GM12878 (cell line): Measurements from ENCODE around the gene EVI5L. TPM values are rescaled to one million over a fixed set of nuclear protein-coding genes. Genes with fewer than 3 reads are reported as not detected.

Experiments used
- ATAC-seq: fragments of 200-7000 bp; cut with Tn5 transposase; 3 replicates; pipeline ENCODE4 v1.9.1; 2020; ENCODE audit warnings: mild to moderate bottlenecking, moderate library complexity
- BruUV-seq: library from RNA; stranded (reverse); fragments of 400-500 nt; replicated peaks from 2 replicates; lab custom pipeline; 2021; lab: Mats Ljungman, UMichigan
- CTCF ChIA-PET: fragments of 300-600 bp; sonication (Branson Sonifier 250); formaldehyde crosslinking; extraction: SDS; loops from one replicate; lab custom pipeline; 2021; ENCODE audit warnings: inconsistent platforms; lab: Yijun Ruan, JAX
- POLR2A ChIA-PET: fragments of 350-600 bp; formaldehyde crosslinking; extraction: SDS; loops from one replicate; lab custom pipeline; 2021; ENCODE audit warnings: inconsistent platforms; lab: Charles Lee
- RAD21 ChIA-PET: fragments of 300-600 bp; sonication (Branson Sonifier 250); formaldehyde crosslinking; loops from one replicate; lab custom pipeline; 2023; ENCODE audit warnings: antibody characterized with exemption; ENCODE audit not compliant: unreplicated experiment; lab: Charles Lee
- SMC1A ChIA-PET: fragments of 300-600 bp; sonication (Branson Sonifier 250); formaldehyde crosslinking; loops from one replicate; lab custom pipeline; 2023; ENCODE audit not compliant: unreplicated experiment, uncharacterized antibody; lab: Charles Lee
- DNase-seq: peaks from one replicate; pipeline ENCODE4 v3.0.0-alpha.2; 2011; ENCODE audit warnings: low read depth, low spot score
- FAIRE-seq: peaks from 3 replicates; lab custom pipeline; 2011; peaks lifted over from hg19 to GRCh38; lab: Jason Lieb, UNC
- H2AFZ ChIP-seq: 2 replicates; pipeline ENCODE4 v1.6.0; 2011; ENCODE audit warnings: low read depth, low read length, control low read depth; ENCODE audit not compliant: control insufficient read depth
- H3K27ac ChIP-seq: 2 replicates; pipeline ENCODE4 v1.5.1; 2011; ENCODE audit warnings: control low read depth; ENCODE audit not compliant: control insufficient read depth, insufficient read depth
- H3K27me3 ChIP-seq, 2 experiments: replicated peaks in 1 of 2; 2 replicates each; pipeline versions ENCODE4 v1.6.0 to v1.6.1; 2011; ENCODE audit warnings: low read length in 1 of 2; ENCODE audit not compliant: control insufficient read depth in 2 of 2, insufficient read depth in 2 of 2
- H3K36me3 ChIP-seq, 2 experiments: 2 replicates each; pipeline ENCODE4 v1.5.1; 2011; ENCODE audit warnings: low read length in 1 of 2; ENCODE audit not compliant: control insufficient read depth in 2 of 2, insufficient read depth in 2 of 2
- H3K4me1 ChIP-seq: 2 replicates; pipeline ENCODE4 v1.6.1; 2011; ENCODE audit warnings: mild to moderate bottlenecking, low read length, moderate library complexity, mixed read lengths; ENCODE audit not compliant: control insufficient read depth, insufficient read depth
- H3K4me2 ChIP-seq: 2 replicates; pipeline ENCODE4 v1.6.0; 2011; ENCODE audit warnings: control low read depth; ENCODE audit not compliant: control insufficient read depth, insufficient read depth
- H3K4me3 ChIP-seq: fragments of 200-600 bp; sonication (generic); 2 replicates; pipeline ENCODE4 v1.5.1; 2016
- H3K79me2 ChIP-seq: 2 replicates; pipeline ENCODE4 v1.6.0; 2011; ENCODE audit warnings: low read length; ENCODE audit not compliant: control insufficient read depth, insufficient read depth
- H3K9ac ChIP-seq: 2 replicates; pipeline ENCODE4 v1.8.0; 2011; ENCODE audit warnings: low read length, control low read depth, mixed read lengths; ENCODE audit not compliant: control insufficient read depth, insufficient read depth
- H3K9me3 ChIP-seq: replicated peaks from 3 replicates; pipeline ENCODE4 v1.5.1; 2011; ENCODE audit warnings: mild to moderate bottlenecking, low read length; ENCODE audit not compliant: control insufficient read depth, insufficient read depth
- H4K20me1 ChIP-seq: 2 replicates; pipeline ENCODE4 v1.6.0; 2011; ENCODE audit not compliant: control insufficient read depth, insufficient read depth
- CEBPB ChIP-seq, 2 experiments: fragments of 150-350 bp in 1 of 2; IDR thresholded peaks; 2 replicates each; pipeline ENCODE4 v1.6.1; 2012 to 2014; ENCODE audit warnings: low read depth in 2 of 2, low read length in 2 of 2, borderline replicate concordance in 1 of 2, inconsistent platforms in 1 of 2
- CHD4 ChIP-seq: fragments of 200-600 bp; sonication (generic); IDR thresholded peaks from 2 replicates; pipeline ENCODE4 v1.6.1; 2016; ENCODE audit warnings: mild to moderate bottlenecking
- NFIC ChIP-seq: IDR thresholded peaks from 2 replicates; pipeline ENCODE4 v1.6.1; 2012; ENCODE audit warnings: low read depth, mild to moderate bottlenecking, inconsistent platforms, low read length, moderate library complexity
- SREBF1 ChIP-seq: IDR thresholded peaks from 2 replicates; pipeline ENCODE4 v1.6.1; 2012; ENCODE audit warnings: mild to moderate bottlenecking, low read length
- STAT1 ChIP-seq: fragments of 450-650 bp; conservative IDR thresholded peaks from 2 replicates; pipeline ENCODE4 v1.6.1; 2014; ENCODE audit warnings: antibody characterized with exemption, mild to moderate bottlenecking
- SUPT20H ChIP-seq: IDR thresholded peaks from 2 replicates; pipeline ENCODE4 v1.6.1; 2011; ENCODE audit warnings: low read depth, mild to moderate bottlenecking, low read length, moderate library complexity, borderline replicate concordance; ENCODE audit not compliant: control insufficient read depth
- ZSCAN29 ChIP-seq: fragments of 450-650 bp; IDR thresholded peaks from 2 replicates; pipeline ENCODE4 v1.6.1; 2017; ENCODE audit warnings: mild to moderate bottlenecking, moderate library complexity
- WGBS: methylation state at CpG from one replicate; pipeline ENCODE4 v1.1.6; 2016; ENCODE audit warnings: low lambda C conversion rate; ENCODE audit not compliant: insufficient replicate concordance, insufficient coverage; ENCODE audit errors: missing lambda C conversion rate; 5-methylcytosine and 5-hydroxymethylcytosine counted together
- in situ Hi-C: fragments of 300-500 bp; cut with MboI; formaldehyde crosslinking; loops from 9 replicates; pipeline ENCODE4 v1.14.3; 2018; ENCODE audit warnings: mixed read lengths
- intact Hi-C: fragments of 100-400 bp; cut with micrococcal nuclease; formaldehyde crosslinking; loops from one replicate; pipeline ENCODE4 v1.14.2; 2022; ENCODE audit not compliant: unreplicated experiment
- polyA plus RNA-seq, 11 experiments: library from polyadenylated mRNA; depleted of rRNA in 4 of 11; unstranded in 6 of 11; stranded (reverse) in 5 of 11; fragments of >200 nt; fragmentation: Nextera tagmentation in 4 of 11; fragmentation: Illumina TruSeq in 1 of 11; extraction: Ambion mirVana in 4 of 11; extraction: Trizol in 1 of 11; gene quantifications; 1 replicate in 1 of 11; 2 replicates in 10 of 11; pipeline versions ENCODE4 v1.2.1 to v1.2.3, GENCODE V29; 2011 to 2016; ENCODE audit warnings: inconsistent platforms in 2 of 11, missing spikeins in 2 of 11, low read depth in 1 of 11
- total RNA-seq, 4 experiments: library from RNA; depleted of rRNA in 3 of 4; stranded (reverse); fragments of >200 nt in 3 of 4; fragmentation: Illumina TruSeq in 1 of 4; extraction: Trizol in 1 of 4; gene quantifications; 2 replicates each; pipeline versions ENCODE4 v1.2.1 to v1.2.3, GENCODE V29; 2013 to 2021
- TF ChIP-seq, protein P1 (sequence below): fragments of 450-650 bp; IDR thresholded peaks from 2 replicates; pipeline ENCODE4 v1.6.1; 2017; ENCODE audit warnings: low read depth, mild to moderate bottlenecking, moderate library complexity
- TF ChIP-seq, protein P2 (sequence below): fragments of 450-650 bp; formaldehyde crosslinking; IDR thresholded peaks from 2 replicates; pipeline ENCODE4 v1.4.0; 2022; ENCODE audit warnings: mild to moderate bottlenecking, moderate library complexity

Gene EVI5L
- total and polyA plus RNA-seq, 10 of the 15 experiments (the other 5 are each of a cell fraction or from before 2014, with no cell fraction given): 0.23 to 13.8 (median 5.0) TPM

DNA sequence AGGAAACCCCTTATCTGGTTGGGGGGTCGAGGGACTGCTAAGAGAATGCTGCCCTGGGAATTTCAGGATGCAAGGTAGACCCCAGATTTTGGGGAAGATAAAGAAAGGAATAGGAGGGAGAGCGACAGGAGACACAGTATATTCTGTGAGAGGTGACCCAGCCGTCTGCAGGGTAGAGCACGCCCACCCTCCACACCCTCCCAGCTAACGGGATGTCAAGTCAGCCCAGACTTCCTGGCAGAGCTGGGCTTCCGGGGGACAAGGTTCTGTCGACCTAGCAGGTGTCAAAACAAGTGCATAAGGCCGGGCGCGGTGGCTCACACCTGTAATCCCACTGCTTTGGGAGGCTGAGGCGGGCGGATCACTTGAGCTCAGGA, 44.9 kb downstream of the EVI5L start:
- Histone ChIP-seq H2AFZ (no peak overlapping the region), H3K4me2 (no peak overlapping the region), H3K36me3 (no peaks in the 10 kb centered on the region), H3K27ac (no peak overlapping the region), H3K4me3 (no peak overlapping the region), H3K27me3 (peaks cover 2 to 3% of the 10 kb centered on the region in 2 experiments; a peak in 2 of 4 replicates), H3K9me3 (no peaks in the 10 kb centered on the region), H3K9ac (no peak overlapping the region), H4K20me1 (no peaks in the 10 kb centered on the region), H3K79me2 (no peaks in the 10 kb centered on the region), H3K4me1 (peaks cover 8% of the 10 kb centered on the region; the same call in 1 of the 2 replicates)
- WGBS: 48% methylated on average over 12 of the region's 12 CpGs
- FAIRE-seq (no peak), ATAC-seq (no peak), DNase-seq (no peak)
- BruUV-seq: no TSS peak
- ChIA-PET POLR2A (no interaction called here), CTCF (no interaction called here), RAD21 (no interaction called here), SMC1A (no interaction called here)
- in situ Hi-C loops: no loop called here
- TF ChIP-seq NFIC (no peak), CHD4 (no peak), ZSCAN29 (no peak), SREBF1 (no peak), SUPT20H (no peak), CEBPB (IDR thresholded peaks at IDR 0.05; ENCODE audit: borderline replicate concordance in 1 of 2, low read depth in 2 of 2, low read length in 2 of 2) (no peak), STAT1 (no peak)
- TF ChIP-seq, protein P1, sequence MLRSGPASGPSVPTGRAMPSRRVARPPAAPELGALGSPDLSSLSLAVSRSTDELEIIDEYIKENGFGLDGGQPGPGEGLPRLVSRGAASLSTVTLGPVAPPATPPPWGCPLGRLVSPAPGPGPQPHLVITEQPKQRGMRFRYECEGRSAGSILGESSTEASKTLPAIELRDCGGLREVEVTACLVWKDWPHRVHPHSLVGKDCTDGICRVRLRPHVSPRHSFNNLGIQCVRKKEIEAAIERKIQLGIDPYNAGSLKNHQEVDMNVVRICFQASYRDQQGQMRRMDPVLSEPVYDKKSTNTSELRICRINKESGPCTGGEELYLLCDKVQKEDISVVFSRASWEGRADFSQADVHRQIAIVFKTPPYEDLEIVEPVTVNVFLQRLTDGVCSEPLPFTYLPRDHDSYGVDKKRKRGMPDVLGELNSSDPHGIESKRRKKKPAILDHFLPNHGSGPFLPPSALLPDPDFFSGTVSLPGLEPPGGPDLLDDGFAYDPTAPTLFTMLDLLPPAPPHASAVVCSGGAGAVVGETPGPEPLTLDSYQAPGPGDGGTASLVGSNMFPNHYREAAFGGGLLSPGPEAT: no peak
- TF ChIP-seq, protein P2, sequence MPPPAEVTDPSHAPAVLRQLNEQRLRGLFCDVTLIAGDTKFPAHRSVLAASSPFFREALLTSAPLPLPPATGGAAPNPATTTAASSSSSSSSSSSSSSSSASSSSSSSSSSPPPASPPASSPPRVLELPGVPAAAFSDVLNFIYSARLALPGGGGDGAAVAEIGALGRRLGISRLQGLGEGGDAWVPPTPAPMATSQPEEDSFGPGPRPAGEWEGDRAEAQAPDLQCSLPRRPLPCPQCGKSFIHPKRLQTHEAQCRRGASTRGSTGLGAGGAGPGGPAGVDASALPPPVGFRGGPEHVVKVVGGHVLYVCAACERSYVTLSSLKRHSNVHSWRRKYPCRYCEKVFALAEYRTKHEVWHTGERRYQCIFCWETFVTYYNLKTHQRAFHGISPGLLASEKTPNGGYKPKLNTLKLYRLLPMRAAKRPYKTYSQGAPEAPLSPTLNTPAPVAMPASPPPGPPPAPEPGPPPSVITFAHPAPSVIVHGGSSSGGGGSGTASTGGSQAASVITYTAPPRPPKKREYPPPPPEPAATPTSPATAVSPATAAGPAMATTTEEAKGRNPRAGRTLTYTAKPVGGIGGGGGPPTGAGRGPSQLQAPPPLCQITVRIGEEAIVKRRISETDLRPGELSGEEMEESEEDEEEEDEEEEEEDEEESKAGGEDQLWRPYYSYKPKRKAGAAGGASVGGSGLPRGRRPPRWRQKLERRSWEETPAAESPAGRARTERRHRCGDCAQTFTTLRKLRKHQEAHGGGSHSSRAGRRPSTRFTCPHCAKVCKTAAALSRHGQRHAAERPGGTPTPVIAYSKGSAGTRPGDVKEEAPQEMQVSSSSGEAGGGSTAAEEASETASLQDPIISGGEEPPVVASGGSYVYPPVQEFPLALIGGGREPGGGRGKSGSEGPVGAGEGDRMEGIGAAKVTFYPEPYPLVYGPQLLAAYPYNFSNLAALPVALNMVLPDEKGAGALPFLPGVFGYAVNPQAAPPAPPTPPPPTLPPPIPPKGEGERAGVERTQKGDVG (CRISPR knock-in tag): no peak
- intact Hi-C loops: no loop called here
